ENCODE measurements around the gene CFAP97D2.

DNA sequence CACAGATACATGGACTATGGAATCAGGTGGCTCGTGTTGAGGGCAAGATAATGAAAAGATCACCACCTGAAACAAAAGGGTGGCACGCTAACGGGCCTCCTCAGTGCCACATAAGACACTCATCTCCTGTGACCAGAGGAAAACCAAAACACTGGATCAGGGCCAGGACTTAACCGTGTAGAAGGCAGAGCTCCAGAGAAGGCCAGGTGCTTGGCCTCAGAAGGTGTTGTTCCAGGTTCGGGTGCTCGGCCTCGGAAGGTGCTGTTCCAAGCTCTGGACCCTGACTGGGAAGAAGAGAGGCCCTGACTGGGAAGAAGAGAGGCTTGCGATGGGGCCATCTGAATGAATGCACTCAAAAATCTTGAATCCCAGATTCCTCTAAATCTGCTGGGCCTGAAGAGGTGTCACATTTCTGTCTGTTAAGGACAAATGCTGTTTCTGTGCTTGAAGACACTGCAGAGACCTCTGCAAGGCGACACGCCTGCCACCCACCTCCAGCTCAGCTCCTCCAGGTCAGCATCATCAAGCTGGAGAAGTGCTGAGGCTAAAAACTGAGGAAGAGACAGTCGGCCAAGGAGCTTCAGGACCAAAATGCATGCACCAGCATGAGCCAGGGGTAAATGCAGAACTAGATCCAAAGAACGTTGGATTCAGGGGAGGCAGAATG is 44.0 kb upstream of the CFAP97D2 start:
- no peak for TF ChIP-seq CTCF (IDR thresholded peaks at IDR 0.05)
- TF ChIP-seq EP300 (IDR thresholded peaks at IDR 0.05), result no peak
- TF ChIP-seq POLR2A (IDR thresholded peaks at IDR 0.05), result no peak
